Cortex of kidney (tissue), 1 donor: Measurements from ENCODE around the gene FAM89B.
"Not testable (repeated sequence)": the region's sequence is repeated elsewhere in the genome, so short reads cannot be mapped to it uniquely, and the experiment has no call there.

ENCODE experiments used
- DNase-seq: peaks from one replicate; lab custom pipeline; 2025; lab: John Stamatoyannopoulos, UW

The FAM89B gene

DNA sequence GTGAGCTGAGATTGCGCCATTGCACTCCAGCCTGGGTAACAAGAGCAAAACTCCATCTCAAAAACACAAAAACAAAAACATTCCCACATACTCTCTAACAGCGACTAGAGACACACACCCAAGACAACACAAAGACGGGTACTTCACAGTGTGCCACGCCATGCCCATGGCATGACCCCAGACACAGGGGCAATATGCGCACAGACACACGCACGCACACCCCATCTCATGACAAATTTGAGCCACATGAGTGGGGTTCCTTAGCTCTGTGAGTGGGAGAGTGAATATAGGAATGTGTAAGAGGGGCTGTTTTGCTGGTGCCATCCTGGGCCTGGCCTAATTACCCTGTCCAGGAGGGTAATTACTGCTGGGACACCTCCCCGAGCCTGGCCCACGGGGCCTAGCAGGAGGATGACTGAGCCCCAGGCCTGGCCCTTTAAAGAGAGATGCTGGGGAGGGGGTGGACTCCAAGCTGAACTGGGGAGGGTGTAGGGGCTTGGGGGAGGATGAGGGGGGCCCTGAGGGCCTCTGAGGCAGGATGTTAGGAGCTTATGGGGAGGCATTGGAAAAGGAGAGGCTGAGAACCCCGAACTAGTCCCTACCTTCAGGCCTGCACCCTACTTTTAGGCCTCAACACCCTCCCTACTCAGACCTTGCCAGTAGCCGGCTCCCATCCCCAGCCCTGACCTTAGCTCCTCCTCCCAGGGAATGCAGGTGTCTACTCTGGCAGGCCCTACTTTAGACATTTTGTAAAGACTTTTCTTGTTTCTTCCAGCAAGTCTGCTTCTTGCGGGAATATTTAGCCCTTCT lies 15.7 kb upstream of the FAM89B start:
- no peak for DNase-seq

DNA sequence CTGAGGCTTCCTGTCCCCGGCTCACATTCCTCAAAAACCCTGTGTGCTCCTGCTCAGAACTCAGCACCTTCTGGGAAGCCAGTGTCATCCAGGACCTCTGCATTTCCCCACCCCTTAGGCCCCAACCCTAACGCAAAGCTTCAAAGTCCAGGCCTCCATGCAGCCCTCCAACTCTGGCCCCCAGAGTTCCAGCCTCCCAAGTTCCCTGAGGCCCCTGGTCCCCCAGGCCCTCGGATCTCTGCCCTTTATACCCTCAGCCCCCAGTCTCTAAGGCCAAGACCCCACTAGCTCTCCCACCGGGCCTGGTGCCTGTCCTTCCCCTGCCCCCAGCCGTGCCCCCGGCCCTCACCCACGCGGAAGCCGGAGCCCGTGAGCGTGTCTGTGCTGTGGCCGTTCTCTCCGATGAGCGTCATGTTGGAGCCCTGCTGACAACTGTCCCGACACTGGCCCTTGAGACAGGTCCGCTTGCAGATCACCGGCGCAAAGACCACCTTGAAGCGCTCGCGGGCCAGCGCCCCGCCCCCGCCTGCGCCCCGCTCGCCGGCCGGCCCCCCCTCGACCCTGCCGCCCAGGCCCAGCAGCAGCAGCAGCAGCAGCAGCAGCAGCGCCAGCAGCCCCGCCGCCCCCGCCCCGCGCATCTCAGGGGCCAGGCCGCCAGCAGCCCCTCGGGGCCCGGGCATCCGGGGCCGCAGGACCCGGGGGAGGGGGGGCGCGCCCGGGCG lies 14.9 kb upstream of the FAM89B start:
- DNase-seq = no peak

DNA sequence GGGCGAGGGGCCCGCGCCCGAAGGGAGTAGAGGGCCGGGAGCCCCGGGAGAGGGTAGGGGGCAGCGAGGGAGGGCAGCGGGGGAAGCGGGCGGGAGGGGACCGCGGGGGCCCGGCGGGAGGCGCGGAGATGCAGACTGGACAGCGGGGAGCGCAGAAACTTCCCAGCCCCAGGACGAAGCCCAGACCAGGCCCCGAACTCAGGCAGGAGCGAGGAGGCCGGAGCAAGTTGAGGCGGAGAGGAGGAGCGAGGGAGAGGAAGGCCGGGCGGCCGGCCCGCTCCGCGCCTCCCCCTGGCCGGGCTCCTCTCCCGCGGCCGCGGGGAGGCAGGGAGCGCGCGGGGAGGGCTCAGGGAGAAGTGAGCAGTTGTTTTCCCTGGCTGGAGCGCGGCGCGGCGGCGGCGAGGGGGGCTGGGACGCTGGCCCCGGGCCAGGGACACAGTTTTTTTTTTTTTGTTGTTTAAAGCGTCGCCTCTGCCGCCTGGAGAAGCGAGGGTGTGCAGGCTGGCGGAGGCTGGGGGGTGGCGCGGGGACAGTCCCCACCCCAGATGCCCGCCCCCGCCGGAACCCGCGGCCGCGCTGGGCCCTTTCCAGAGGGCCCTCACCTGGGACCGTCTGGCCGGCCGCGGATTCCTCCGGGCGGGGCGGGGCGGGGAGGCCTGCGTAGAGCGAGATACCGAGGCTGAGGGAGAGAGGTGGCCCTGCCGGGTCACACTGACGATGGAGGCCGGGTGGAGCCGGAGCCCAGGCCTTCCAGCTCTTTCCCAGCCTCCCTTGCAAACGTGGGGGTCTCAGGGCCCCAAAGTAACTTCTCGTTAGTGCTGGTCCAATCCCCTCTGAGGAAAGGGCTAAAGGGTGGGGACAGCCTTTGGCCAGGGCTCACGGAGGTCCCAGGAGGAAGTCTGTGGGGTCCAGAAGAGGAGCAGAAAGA lies 14.1 kb upstream of the FAM89B start, which contains the start of gene LTBP3:
Gene LTBP3 (minus strand): TSS at position 358 of the 928 bp plus-strand sequence. CDS start 400 bp downstream, outside the sequence.
- DNase-seq = no peak

DNA sequence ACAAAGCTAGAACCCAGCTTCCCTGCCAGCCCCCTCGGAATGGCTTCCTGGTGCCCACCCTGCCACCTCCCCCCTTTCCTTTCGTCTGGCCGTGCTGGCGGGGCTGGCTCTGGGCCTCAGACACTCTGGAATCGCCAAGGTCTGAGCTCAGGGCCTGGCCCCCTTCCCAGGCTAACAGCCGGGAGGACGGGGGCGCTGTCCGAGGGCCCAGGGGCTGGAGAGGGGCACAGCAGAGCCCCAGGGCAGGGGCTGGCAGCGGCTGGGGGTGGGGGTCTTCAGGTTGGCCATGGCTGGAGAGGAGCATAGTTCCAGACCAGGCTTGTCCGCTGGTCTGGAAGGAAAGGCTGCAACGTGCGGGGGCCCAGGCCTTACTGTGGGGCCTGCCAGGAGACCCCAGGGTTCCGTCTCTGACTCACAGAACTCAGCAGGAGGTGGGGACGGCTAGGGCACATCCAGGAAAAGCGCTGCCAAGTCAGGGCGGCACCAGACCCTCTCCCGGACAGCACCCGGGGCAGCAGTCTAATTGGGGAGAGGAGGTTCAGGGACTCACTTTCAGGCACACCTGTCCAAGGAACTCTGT lies 13.3 kb upstream of the FAM89B start:
- no peak for DNase-seq

DNA sequence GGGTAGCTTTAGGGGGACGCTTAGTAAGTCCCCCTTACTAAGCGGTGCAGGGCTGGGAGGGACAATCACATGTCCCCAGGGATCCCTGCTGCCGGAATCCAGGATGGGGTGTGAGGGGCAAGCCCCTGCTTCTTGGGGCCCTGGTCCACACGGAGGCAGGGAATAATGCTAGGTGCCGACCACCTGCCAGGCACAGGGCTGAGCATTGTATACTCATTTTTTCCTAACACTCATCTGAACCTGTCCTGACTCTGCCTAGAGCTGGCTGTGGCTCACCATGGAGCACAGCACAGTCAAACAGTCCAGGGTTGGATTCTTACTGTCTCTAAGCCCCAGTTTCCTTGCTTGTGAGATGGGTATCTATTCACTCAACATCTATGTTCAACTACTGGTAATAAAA lies 12.8 kb upstream of the FAM89B start:
- no peak for DNase-seq

DNA sequence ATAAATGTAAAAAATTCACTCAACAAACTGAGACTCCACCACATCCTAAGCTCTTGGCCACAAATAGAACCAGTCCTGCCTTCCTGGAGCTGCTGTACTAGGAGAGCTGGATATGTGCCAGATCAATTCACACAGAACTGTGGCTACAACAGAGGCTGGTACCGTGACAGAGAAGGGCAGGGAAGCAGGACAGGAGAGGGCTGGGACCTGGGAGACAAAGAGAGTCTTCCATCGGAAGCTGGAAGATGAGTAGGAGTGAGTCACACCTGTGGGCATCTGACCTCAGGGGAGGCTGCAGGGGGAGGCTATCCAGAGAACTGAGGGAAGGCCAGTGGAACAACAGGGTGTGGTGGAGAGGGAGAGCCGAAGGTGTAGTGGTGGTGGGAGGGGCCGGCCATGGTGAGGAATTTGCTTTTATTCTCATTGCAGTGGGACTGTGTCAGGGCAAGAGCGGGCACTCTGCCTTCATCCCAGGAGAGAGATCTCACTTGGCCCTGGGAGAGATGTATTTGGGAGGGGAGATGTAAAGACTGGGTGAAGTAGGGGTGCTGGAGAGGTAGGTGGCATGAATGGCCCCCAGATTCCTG lies 12.3 kb upstream of the FAM89B start:
- no peak for DNase-seq

DNA sequence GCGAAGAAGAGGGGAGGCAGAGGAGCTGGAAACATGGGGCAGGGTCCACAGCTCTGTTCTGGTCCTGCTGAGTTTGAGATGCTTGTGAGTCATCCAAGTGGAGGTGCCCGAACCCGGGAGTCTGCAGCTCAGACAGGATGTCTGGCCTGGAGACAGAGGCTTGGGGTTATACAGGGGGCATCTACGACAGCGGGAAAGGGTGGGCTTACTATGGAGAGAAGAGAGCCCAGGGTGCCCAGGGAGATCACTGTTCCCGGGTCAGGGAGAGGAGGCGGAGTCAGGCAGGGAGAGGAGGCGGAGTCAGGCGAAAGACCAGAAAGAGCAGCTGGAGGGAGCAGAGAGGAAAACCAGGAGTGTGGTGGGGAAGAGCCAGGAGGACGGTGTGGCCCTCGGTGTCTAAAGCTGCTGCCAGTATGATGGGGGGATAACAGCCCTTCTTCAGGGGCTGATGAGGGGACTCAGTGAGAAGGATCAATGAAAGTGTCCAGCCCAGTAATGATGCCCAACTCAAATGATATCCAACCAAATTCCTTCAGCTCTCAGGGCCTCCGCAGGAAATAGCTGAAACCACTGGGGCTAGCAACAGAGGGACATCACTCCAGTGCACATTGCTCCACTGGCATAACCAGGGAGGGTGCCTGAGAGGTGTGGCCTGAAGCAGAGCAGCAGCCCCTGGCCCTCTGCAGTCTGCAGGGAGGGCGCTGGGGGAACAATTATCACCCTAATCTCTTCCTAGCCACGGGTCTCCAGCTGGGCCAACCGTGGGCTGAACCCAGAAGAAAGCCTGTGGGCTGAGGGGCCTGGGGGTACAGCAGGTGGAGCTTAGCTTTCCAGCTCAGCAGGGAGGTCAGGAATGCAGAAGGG lies 11.6 kb upstream of the FAM89B start:
- no peak for DNase-seq

DNA sequence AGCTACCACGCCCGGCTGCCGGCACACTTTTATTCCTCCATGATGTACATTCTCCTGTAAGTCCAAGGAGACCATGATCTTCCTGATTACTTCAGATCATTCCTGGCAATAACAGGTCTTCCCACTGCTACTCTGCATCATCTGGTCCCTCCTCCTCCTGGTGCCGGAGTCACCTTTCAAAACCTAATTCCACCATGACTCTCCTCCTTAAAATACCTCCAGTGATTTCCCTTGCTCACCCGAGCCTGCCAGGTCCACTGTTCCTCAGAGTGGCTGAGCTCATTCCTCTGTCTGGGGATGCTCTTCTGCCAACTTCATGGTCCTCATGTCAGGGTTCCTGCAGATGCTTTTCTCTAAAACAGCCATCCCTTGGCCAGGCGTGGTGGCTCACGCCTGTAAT lies 10.3 kb upstream of the FAM89B start:
- no peak for DNase-seq

DNA sequence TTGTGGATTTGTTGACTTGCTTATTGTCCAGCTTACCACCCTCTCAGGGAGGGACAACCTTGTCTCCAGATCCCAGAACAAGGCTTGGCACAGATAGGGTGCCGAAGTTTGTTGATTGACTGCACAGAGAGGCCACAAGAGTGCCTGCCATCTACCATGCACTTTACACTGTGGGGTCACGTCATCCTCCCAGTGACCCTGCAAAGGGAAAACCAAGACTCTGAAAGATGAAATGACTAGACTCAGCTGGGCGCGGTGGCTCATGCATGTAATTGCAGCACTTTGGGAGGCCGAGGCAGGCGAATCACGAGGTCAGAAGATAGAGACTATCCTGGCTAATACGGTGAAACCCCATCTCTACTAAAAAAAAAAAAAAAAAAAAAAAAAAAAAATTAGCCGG lies 9.6 kb upstream of the FAM89B start:
- no peak for DNase-seq

DNA sequence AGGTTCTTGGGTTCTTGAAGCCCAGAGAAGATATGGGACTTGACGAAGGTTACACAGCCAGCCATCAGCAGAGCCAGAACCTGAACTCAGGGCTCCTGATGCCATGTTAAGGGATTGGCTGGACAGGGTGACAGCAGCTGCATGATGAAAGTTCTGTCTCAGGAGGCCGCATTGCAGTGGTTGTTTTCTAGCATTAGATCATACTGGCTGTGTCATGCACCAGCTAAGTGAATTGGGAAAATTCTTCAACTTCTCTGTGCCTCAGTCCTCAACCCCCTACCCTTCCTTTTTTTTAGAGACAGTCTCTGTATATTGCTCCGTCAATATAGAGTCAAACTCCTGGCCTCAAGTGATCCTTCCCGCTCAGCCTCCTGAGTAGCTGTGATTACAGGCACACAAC lies 8.7 kb upstream of the FAM89B start:
- no peak for DNase-seq

DNA sequence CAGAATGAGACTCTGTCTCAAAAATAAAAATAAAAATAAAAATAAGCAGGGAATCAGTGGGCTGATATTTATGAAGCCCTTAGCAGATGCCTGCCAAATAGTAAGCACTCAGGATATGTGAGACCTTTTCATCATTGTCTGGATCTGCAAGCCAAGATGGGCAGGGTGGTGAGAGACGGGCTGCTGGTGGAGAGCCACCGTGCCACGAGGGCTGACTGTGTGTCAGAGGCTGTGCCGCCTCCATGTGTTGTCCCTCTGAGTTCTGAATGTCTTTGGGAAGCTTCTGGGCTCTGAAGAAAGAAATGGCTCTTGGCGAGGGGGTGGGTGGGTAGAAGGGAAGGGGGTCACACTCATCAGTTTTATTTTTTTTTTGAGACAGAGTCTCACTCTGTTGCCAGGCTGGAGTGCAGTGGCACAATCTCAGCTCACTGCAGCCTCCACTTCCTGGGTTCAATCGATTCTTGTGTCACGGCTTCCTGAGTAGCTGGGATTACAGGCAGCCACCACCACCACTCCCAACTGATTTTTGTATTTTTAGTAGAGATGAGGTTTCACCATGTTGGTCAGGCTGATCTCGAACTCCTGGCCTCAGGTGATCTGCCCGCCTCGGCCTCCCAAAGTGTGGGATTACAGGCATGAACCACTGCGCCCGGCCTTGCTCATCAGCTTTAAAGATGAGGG lies 7.3 kb upstream of the FAM89B start:
- DNase-seq = not testable (repeated sequence)

DNA sequence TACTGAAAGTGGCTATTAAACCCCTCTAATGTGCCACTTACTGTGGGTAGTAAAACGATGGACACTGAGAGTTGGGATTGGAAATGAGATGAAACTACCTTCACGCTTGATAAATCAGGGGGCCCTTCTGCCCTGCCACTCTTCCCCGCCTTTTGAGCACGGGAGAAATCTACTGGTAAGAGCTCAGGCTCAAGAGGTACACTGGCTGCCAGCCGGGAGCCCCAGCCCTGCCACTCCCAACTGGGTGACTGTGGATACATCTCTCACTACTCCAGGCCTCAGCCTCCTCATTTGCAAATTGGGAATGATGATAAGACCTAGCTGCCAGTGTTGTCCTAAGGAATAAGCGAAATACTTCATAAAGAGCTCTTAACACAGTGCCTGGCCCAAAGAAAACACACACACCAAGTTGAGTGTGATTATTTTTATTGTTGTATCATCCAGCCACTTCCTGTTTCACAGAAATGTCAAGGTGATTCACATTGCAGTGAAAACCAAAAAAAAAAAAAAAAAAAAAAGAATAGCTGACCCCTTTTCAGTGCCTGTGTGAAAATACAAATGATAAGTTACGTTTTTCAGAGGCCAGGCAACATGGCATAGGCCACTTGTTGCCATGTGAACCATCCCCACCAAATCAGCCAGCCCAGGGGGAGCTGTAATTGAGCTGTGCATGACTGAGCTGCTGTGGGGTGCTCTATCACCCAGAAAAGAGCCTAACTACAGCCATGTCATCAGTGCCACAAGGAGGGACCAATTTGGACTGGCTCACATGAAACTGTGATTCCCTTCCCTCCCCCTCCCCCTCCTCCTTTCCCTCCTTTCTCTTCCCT lies 6.5 kb upstream of the FAM89B start:
- no peak for DNase-seq

DNA sequence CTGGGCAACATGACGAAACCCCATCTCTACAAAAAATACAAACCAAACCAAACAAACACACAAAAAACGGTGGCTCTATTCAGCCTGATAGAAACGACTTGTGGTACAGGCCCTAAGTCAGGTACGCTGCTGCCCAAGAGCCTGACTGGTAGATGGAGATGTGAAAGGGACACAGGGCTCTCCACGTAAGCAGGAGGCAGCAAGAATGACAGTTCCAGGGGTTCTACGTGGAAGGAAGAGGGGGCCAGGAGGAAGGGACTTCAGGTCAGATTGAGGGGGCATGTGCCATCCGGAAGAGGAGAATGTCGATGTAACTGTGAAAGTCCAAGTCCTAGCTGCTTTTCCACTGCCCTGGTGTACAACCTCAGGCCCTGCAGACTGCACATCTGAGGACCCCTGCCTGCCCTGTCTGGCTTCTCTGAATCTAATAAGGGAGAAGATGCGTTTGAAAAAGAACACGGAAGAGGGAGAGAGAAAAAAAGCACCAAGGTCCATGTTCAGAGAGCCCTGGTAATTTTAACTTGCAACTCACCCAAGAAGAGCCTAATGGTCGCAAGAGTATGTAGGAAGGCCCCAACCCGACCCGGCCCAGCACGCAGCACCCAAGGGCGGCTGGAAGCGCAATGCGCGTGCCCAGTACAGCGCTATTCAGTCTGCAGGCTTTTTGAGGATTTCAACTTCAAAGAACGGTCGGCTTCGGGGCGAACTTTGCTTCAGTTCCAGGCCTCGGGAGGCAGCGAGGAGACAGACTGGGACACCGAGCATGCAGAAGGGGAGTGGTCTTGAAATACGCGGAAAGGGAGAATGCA lies 3.0 kb upstream of the FAM89B start:
- DNase-seq = no peak

DNA sequence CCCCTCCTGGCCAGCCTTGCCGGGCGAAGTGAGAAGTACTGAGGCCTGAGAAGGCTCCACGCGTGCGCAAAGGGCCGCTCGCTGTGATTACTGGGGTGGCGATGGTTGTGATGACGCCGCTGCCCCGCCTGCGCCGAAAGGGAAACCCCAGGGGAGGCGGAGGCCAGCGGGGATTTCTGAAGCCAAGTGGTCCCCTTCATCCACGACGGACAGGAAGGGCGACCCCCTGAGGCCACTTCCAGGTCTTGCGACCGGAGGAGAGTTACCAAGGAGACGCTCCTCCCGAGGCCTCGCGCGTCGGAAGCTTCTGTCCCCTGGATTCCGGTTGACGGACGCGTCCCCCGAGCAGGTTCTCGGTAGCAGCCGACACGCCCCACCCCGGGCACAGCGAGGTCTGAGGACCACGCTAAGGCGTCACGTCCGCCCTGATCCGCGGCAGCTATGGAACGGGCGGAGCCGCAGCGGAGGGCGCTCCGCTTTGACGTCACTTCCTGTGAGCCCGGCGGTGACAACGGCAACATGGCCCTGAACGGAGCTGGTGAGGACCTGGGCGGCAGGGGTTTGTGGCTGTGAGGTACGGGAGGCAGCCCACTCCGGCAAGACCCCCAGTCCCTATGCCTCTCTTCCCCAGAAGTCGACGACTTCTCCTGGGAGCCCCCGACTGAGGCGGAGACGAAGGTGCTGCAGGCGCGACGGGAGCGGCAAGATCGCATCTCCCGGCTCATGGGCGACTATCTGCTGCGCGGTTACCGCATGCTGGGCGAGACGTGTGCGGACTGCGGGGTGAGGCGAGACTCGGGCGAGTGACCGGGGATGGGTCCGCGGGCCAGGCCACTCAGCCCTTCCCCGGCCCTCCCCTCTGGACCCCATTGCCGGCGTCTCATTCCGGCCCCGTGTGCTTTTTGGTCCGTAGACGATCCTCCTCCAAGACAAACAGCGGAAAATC lies 2.1 kb upstream of the FAM89B start, which contains the start of gene ZNRD2:
Gene ZNRD2 (plus strand): TSS at position 505 of the 946 bp plus-strand sequence. CDS start 15 bp downstream, at position 520.
- no peak for DNase-seq

DNA sequence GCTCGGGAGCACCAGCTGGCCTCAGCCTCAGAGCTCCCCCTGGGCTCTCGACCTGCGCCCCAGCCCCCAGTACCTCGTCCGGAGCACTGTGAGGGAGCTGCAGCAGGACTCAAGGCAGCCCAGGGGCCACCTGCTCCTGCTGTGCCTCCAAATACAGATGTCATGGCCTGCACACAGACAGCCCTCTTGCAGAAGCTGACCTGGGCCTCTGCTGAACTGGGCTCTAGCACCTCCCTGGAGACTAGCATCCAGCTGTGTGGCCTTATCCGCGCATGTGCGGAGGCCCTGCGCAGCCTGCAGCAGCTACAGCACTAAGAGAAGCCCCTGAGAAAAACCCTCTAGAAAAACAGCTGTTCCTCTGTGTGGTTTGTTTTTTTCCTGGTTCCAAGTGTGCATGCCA lies 918 bp upstream of the FAM89B start:
- no peak for DNase-seq

DNA sequence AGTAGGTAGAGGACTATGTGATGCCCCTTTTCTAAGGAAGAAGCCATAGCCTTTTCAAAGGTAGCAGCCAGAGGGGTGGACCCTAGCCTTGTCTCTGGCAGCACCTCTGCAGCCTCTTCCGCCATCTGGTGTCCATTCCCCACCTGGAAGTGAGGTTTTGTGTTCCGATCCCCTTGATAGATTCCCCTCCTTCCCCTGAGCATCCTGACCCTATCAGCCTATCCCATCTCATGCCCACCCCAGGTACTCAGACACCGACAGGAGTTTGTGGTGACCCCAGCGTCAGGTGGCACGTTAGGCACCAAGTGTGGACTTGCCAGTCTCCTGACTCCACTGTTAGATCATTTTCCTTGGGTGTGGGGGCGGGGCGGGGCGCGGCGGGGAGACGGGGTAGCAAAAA lies 398 bp upstream of the FAM89B start:
- no peak for DNase-seq
